Brain microvascular endothelial cell (primary cell): ENCODE measurements around the gene COG5.
A peak's percentile ranks its signal among the peaks of the same experiment; 100 is the strongest.

Source experiments
- DNase-seq: peaks from one replicate; pipeline ENCODE4 v3.0.0-alpha.2; 2020
- H3K27ac ChIP-seq: fragments of 250-450 bp; sonication (Bioruptor Pico); 2 replicates; pipeline ENCODE4 v1.5.1; 2020; ENCODE audit warnings: mild to moderate bottlenecking, moderate library complexity
- H3K27me3 ChIP-seq: fragments of 250-450 bp; sonication (Bioruptor Pico); replicated peaks from 2 replicates; pipeline ENCODE4 v1.5.1; 2020; ENCODE audit warnings: mild to moderate bottlenecking
- H3K36me3 ChIP-seq: fragments of 250-450 bp; sonication (Bioruptor Pico); replicated peaks from 2 replicates; pipeline ENCODE4 v1.5.1; 2020; ENCODE audit warnings: mild to moderate bottlenecking
- H3K4me3 ChIP-seq: 2 replicates; pipeline ENCODE4 v1.5.1; 2011; ENCODE audit warnings: low read depth, mild to moderate bottlenecking, control low read depth, low read length, moderate library complexity
- in situ Hi-C: cut with HindIII; loops from 2 replicates; pipeline ENCODE4 v1.10.0; 2017; ENCODE audit warnings: low sequenced_read_pairs, low pct_ligation_motif_present
- TF ChIP-seq, protein P1 (sequence below): IDR thresholded peaks from 2 replicates; pipeline ENCODE4 v1.5.1; 2011; ENCODE audit warnings: low read depth, mild to moderate bottlenecking, moderate library complexity, low read length, control low read depth, inconsistent platforms; ENCODE audit errors: missing control alignments

COG5 gene

DNA sequence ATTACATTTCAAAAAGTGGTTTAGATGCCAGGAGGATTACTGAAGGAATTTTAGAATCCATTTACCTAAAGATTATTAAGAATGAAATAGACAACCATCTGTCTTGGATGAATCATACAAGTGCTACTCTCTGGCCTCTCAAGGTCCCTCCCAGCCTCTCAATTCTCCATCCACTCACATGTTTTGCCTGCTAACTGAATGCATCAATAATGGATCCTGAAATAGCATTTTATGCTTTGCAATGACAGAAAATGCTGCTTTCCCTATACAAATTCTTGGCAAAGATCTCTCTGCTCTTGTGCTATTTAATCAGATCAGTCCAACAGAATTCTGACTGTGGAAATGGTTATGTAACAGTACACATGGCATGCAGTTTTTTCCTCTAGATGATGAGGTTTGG is 326.9 kb downstream of the COG5 start:
- in situ Hi-C loops = no loop called here
- Histone ChIP-seq H3K4me3 (no peak overlapping the region), H3K36me3 (no peaks in the 10 kb centered on the region), H3K27me3 (no peaks in the 10 kb centered on the region), H3K27ac (no peak overlapping the region)
- TF ChIP-seq, protein P1, sequence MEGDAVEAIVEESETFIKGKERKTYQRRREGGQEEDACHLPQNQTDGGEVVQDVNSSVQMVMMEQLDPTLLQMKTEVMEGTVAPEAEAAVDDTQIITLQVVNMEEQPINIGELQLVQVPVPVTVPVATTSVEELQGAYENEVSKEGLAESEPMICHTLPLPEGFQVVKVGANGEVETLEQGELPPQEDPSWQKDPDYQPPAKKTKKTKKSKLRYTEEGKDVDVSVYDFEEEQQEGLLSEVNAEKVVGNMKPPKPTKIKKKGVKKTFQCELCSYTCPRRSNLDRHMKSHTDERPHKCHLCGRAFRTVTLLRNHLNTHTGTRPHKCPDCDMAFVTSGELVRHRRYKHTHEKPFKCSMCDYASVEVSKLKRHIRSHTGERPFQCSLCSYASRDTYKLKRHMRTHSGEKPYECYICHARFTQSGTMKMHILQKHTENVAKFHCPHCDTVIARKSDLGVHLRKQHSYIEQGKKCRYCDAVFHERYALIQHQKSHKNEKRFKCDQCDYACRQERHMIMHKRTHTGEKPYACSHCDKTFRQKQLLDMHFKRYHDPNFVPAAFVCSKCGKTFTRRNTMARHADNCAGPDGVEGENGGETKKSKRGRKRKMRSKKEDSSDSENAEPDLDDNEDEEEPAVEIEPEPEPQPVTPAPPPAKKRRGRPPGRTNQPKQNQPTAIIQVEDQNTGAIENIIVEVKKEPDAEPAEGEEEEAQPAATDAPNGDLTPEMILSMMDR = no peak
- DNase-seq = no peak

GRCh38 chr7:107234436-107234835 is 329.3 kb downstream of the COG5 start:
- Histone ChIP-seq H3K27ac (no peak overlapping the region), H3K4me3 (no peak overlapping the region), H3K27me3 (no peaks in the 10 kb centered on the region), H3K36me3 (no peaks in the 10 kb centered on the region)
- TF ChIP-seq, protein P1 = no peak
- no peak for DNase-seq
- in situ Hi-C loops = no loop called here

- no peak overlapping the region for H3K27ac ChIP-seq
- TF ChIP-seq, protein P1 = no peak
- no peaks in the 10 kb centered on the region for H3K36me3 ChIP-seq
- no peaks in the 10 kb centered on the region for H3K27me3 ChIP-seq
- no peak overlapping the region for H3K4me3 ChIP-seq
- no peak for DNase-seq
- in situ Hi-C loops = no loop called here
These were observed 329.7 kb downstream of the COG5 start for GRCh38 chr7:107233981-107234380.

- Histone ChIP-seq H3K4me3 (no peak overlapping the region), H3K27ac (no peak overlapping the region), H3K36me3 (no peaks in the 10 kb centered on the region), H3K27me3 (no peaks in the 10 kb centered on the region)
- TF ChIP-seq, protein P1 = no peak
- in situ Hi-C loops = no loop called here
- DNase-seq = no peak
These were observed 330.5 kb downstream of the COG5 start for GRCh38 chr7:107233174-107233573.

DNA sequence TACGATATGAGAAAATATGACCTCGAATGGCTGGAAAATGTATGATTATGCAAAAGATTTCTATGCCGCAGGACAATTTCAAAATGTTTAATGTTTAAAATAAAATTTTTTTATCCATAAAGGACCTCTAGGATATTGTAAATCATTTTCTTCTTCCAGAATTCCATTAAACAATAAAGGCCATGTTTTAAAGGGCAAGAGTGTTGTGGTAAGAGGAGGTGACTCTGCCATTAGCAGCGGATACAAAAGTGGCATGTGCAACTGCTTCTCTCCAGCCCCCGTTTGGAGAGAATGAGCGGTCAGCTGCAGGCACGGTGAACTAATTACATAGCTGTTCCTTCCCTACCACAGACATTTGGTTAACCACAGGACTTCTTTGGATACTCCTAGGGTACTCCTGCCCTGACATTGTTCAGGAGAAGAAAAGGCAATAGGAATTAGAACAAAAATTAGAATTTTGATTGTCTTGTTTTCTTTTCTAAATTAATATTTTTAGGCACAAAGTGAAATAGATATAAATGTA is 331.1 kb downstream of the COG5 start:
- Histone ChIP-seq H3K36me3 (no peaks in the 10 kb centered on the region), H3K4me3 (no peak overlapping the region), H3K27me3 (no peaks in the 10 kb centered on the region), H3K27ac (no peak overlapping the region)
- peak; percentile 67 for DNase-seq
- in situ Hi-C loops = no loop called here
- TF ChIP-seq, protein P1 = no peak

- Histone ChIP-seq H3K4me3 (no peak overlapping the region), H3K27ac (no peak overlapping the region), H3K27me3 (no peaks in the 10 kb centered on the region), H3K36me3 (no peaks in the 10 kb centered on the region)
- DNase-seq = no peak
- TF ChIP-seq, protein P1 = no peak
- in situ Hi-C loops = no loop called here
These were observed 333.4 kb downstream of the COG5 start for GRCh38 chr7:107230334-107230733.
